Activated T-cell treated with anti-CD3 and anti-CD28 coated beads for 1 hour (primary cell): ENCODE results near the gene YIPF1.
A peak's percentile ranks its signal among the peaks of the same experiment; 100 is the strongest.
"Not testable (repeated sequence)": the region's sequence is repeated elsewhere in the genome, so short reads cannot be mapped to it uniquely, and the experiment has no call there.

ENCODE experiments used
- DNase-seq: peaks from one replicate; pipeline ENCODE4 v3.0.0-alpha.2; 2020; ENCODE audit warnings: low read depth

YIPF1 gene

DNA sequence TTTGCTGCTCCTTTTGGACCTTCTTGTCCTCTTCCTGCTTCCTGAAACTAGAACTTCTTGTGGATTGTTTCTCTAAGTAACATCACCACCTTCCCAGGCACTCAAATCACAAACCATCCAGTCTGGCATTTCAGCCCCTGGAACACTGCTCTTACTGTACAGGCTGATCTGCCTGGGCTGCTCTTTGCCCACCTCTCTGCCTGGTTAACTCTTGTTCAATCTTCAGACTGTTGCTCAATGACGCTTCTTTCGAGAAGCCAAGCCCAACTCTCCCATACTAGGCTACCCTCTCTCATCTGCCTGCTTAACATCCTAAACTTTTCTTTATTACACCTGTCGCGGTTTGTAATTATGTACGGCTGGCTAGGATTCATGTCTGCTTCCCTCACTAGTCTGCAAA is 5.0 kb upstream of the YIPF1 start:
- DNase-seq = no peak

DNA sequence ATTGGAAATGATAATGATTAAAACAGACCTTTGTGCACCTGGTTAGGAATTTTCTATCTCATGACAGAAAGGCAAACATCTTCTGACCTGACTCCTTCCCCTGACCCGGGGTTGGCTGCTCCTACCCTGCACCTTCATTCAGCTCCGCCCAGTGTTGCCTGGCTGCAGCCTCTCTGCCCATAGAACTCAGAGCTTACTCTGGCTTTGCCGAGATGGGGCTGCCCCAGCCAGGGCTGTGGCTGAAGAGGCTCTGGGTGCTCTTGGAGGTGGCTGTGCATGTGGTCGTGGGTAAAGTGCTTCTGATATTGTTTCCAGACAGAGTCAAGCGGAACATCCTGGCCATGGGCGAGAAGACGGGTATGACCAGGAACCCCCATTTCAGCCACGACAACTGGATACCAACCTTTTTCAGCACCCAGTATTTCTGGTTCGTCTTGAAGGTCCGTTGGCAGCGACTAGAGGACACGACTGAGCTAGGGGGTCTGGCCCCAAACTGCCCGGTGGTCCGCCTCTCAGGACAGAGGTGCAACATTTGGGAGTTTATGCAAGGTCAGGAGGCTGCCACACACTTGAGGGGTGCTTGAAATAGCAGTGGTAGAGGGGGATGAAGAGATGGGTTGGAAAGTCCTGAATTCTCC is 4.5 kb upstream of the YIPF1 start, which contains the start of gene DIO1:
Gene DIO1 (plus strand): TSS at position 189 of the 638 bp plus-strand sequence. CDS start 24 bp downstream, at position 213.
- no peak for DNase-seq

DNA sequence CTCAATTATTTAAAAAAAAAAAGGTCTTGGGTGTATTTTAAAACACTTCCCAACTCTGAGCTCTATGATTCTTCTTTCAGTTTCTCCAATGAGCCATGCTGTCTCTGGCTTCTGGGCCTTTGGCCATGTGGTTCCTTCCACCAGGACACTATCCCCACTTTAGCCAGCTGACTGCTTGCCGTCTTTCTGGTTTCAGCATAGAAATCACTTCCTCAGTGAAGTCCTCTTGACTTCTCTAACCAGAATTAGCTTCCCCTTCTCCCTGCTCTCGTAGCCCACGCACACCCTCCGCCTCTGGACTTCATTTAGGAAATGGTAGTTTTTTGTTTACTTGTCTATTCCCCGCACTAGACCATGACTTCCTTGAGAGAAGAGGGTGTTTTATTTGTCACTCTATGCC is 3.3 kb upstream of the YIPF1 start:
- DNase-seq = no peak

DNA sequence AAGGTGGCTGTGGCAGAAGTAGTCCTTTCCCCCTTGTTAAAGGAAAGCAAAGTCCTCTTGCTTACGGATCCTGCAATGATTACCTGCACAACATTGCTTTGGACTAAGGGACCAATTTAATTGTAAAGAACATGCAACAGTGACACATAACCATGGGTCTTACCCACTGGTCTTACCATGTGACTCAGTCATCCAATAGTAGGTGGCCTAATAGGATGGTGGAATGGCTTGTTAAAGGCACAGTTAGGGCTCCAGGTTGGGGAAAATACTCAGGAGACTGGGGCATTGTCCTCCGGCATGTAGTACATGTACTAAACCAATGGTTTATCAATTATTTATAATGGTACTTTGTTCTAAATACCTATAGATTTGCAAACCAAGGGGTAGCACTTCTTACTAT is 2.1 kb upstream of the YIPF1 start:
- no peak for DNase-seq

DNA sequence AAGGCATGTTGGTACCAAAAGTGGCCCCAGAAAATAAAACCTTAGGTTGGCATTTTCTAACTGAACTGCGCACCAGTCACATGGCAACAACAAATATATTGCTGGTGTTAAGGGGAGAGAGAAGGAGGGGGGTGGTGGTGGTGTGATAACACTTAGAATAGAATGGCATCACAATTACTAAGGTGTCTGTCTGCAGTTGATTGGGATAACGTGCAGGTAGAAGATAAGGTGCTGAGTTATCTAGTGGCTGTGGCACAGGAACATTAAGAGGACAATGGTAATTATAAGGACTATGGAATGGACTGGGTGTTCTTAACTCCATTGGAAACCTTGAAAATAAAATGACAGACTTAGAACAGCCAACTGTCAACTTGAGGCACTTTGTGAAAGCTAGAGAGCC is 1.4 kb upstream of the YIPF1 start:
- no peak for DNase-seq

DNA sequence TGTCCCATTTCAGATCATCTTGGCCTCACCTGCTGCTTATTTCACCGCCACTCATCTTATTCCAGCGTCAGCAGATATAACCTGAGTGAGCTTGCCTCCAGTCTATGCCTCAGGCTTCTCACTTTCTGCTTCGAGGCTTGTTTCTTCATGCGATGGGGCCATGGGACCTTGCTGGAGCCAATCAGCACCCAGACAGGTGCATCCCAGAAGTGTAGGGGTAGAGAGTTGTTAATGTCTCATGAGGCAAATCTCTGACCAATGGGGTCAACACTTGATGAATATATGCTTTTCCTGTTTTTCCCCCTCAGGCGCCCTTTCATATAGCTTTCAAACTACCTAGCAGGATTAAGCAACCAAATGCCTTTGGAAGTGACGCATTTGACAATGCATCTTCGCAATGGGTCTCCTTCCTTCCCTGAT is 935 bp upstream of the YIPF1 start:
- DNase-seq = no peak

DNA sequence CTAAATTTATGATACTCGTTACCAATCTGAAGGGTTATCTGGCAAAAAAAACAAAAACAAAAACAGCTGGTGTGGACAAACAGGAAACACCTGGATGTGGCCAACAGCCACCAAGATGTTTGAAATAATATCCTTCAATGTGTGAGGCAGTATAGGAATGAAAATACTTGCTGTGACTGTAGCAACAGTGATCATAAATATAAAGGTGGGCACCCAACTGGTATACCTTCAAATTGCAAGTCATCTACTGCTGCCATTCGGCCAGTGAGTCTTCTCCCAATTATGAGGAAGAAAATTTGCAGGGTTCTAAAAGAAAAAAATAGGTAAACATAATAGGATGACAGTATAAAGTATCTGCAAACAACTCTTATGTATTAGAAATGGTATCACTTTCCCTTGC is 916 bp downstream of the YIPF1 start:
- no peak for DNase-seq

DNA sequence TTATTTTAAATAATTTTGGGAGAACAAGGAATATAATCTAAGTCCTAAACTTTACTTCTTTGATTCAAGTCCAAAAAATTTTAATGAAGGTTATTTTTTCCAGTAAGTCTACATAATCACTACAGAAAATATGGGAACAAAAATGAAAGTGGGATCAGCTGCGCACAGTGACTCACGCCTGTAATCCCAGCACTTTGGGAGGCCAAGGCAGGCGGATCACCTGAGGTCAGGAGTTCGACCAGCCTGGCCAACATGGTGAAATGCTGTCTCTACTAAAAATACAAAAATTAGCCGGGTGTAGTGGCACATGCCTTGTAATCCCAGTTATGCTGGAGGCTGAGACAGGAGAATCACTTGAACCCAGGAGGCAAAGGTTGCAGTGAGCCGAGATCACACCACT is 6.0 kb downstream of the YIPF1 start:
- not testable (repeated sequence) for DNase-seq

DNA sequence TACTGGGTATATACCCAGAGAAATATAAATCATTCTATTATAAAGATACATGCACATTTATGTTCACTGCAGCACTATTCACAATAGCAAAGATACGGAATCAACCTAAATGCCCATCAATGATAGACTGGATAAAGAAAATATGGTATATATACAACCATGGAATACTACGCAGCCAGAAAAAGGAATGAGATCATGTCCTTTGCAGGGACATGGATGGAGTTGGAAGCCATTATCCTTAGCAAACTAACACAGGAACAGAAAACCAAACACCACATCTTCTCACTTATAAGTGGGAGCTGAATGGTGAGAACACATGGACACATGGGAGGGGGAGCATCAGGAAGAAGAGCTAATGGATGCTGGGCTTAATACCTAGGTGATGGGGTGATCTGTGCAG is 7.7 kb downstream of the YIPF1 start:
- DNase-seq = not testable (repeated sequence)

DNA sequence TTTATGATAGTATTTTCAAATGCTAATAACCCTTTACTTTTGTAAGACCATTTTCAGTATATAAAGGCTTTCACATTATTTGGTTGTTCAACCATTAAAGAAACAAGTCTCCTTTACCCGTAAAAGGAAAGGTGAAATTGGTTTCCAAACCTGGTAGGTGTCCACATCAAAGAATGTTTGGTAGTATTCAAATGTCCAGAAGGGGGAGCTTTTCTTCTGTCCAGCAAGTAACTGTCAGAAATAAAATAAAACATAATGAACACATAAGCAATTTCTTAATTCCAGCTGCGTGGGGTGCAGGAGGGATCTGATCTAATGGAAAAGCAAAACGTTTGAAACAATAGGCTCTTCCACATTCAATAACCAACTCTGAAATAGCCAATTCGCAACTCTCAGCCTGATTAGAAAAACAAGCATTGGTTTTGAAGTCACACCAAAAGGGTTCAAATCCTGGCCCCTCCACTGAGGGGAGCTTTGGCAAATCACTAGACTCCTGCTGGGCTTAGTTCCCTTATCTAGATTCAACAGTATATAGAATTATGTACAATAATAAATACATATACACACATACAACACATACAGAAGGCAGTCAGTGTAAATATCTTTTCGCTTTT is 11.0 kb downstream of the YIPF1 start:
- DNase-seq = no peak

DNA sequence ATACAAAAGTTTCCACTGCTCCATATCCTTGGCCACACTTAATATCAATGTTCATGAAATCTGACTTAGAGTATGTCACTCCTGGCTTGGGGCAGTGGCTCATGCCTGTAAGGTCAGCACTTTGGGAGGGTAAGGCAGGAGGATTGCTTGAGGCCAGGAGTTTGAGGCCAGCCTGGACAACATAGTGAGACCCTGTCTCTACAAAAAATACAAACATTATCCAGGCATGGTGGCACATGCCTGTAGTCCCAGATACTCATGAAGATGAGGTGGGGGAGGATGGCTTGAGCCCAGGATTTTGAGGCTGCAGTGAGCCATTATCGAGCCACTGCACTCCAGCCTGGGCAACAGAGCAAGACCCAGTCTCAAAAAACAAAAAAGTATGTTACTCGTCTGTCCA is 14.4 kb downstream of the YIPF1 start:
- DNase-seq = not testable (repeated sequence)

DNA sequence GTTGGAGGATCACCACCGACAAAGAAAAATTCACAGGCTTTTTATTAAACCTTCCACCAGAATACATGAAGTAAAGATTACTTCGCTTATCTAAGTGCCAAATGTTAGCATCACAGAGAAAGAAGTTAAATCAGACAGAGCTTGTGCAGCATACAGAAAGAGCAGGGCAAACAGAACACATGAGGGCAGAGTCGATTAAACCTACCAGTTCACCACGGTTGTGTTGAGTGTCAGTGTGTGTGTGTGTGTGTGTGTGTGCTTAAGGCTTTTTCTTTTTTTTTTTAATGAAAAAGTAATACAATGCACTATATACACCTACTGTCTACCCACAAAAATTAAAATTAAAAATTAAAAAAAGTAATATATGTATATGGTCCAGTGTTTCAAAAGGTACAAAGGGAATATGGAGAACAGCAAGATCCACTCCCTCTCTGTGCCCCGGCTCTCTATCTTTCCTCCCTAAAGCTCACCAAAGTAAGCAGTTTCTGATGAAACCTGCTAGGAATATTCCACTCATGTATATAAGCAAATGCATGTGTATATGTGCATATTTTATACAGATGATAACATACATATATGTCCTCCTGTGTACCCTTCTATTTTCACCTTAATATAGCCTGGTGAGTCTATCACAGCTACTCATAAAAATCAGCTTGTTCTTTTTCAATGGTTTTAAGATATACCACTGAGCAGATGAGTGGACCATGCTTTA is 17.7 kb downstream of the YIPF1 start:
- DNase-seq = no peak

DNA sequence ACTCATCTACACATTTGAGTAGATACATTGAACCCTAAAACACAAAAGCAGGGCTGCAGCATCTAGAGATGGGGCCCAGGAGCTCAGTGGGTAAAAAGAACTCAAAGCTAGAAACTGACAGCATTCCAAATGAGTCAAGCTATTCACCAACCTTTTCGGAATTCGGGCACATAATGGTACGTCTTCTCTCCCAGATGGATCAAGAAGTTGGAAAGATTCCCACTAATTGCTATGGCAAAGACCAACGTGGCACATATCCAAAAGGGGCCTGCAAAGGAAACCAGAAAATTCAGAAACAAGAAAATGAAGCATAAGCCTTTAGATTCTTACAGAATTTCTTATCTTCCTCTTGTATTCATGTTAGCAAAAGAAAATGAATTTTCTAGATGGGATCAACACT is 18.4 kb downstream of the YIPF1 start:
- DNase-seq = no peak

DNA sequence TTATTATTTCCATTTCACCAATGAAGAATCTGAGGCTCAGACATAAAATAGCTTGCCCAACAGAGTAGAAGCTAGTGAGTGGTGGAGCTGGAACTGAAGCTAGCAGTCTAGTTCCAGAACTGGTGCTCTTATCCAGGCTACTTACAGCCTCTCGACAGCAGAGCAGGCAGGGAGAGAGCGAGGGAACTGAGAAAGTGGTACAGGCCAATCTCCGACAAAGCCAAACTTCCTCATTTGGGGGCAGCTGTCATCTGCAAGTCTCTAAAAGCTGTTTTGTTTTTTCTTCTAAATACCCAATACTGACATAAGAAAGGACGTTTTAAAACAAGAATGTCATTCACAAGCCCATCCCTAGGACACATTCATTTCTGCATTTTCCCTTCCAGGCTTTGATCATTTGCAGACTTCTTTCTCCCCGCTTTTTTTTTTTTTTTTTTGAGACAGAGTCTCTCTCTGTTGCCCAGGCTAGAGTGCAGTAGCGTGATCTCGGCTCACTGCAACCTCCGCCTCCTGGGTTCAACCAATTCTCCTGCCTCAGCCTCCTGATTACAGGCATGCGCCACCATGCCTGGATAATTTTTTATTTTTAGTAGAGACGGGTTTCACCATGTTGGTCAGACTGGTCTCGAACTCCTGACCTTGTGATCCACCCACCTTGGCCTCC is 20.0 kb downstream of the YIPF1 start:
- no peak for DNase-seq

DNA sequence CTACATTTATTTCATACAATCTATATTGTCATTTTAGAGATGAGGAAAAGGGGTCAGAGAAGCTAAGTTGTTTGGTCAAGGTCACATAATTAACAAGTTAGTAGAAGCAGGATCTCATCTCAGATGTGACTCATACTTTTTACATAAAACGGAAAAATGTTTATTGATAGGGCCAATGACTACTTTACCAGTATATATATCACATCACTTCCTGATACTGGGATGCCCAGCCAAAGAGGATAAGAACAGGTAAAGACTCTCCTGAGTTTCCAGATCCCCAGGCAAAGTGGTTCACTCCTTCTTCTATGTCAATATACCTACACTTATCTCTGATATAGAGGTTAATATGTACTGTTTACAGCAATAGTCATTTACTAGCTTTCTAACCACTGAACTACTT is 21.0 kb downstream of the YIPF1 start:
- no peak for DNase-seq

DNA sequence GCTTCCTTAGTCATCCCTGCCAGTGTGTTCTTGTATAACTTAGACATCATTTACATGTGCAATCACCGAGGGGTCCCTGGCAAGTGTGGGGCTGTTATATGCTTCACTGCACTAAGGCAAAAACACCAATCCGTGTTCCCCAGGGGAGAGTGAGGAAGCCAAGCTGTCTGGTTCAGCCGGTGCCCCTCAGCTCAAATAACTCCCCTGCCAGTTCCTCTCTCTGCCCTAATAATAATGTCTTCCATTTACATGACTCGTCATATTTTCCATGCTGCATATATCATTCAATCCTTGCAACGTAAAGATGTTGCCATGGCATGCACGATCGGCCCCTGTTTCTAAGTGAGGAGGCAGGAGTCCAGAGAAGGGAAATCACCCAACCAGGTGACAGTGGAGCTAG is 27.1 kb downstream of the YIPF1 start:
- DNase-seq = no peak

DNA sequence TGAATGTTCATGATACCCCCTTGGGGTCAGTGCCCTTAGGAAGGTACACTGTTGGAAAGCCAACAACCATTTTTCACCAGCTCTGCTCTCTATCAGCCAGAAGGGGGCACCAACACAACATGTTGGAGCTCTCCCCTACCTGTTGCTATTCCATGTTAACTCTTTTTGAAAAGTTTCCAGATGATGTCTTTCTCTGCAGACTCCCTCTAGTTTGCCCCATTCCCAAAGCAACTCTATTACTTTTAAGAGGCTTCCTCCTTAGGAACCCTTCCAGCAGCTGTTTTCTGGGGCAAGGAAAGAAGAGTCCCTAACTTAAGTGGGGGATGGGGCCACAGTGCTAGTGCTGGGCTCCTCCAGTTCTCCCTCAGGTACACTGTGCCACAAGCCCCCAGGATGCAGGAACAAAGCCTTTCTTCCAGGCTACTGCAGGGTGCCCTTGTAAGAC is 28.6 kb downstream of the YIPF1 start:
- DNase-seq = peak; percentile 24

DNA sequence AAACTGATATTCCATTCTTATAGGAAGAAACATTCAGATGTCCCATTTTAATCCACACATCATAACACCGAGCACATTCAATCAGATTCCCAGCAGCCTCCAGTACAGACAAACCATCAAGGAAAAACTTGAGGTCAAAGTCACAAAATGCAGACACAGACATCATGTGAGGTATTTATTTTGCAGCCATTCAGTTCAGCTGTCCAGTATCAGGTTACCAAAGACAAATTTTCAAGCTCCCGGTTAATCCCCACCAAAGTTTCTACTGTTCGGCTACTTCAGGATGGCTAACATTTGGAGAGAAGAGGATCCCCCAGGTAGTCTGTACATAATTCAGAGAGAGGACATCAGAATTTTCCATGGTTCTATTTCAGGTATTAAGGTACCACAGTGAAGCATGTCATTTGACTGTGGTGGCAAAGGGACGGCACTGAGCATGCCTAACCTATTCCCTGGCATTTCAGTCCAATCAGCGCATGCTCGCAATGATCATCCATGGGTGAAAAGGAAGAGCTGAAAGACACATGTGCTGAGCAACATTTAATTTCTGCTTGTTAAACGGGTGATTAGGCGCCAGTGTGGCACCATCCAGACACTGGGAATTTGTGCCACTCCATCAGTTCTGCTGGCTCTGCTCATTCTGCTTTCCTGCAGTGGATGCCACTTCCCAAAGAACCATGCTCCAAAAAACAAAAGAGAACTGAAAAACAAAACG is 37.9 kb downstream of the YIPF1 start:
- DNase-seq = no peak

DNA sequence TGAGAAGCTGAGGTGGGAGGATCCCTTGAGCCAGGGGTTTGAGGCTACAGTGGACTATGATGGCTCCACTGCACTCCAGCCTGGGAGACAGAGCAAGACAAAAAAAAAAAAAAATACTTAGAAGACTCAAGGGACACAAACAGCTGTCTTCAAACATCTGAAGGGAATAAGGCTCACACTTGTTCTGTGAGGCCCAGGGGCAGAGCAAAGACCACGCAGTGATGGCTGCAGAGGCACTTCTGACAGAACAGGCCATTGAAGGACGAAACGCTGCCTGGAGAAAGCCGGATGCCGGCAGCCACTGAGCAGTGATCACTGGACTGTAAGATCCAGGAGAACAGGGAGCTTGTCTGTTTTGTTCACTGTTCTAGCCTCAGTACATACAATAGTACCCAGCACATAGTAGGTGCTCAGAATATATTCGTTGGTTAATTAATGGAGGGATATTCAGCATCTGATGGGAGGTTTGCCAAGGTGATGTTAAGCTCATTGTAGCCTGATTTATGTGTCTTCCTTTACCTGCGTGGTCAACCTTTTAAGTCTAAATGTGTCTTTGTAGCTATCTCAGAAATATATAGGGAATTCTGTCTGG is 39.4 kb downstream of the YIPF1 start:
- no peak for DNase-seq

DNA sequence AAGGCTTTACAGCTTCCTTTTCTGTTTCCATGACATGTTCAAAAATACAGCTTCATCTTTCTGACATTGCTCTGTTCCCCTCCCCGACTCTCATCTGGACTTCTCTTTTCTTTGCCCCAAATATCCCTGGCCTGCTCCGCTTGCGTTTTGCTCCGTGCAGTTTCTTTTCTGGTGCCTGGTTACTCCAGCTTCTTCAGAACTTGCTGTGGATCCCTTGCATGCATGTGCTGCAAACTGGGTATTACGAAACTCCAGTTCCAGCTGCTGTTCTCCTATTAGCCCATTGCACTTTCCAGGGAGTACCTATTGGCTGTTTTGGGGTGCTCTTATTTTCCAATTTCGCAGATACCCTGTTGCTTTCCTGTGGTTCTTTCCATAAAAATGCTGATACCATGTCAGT is 41.6 kb downstream of the YIPF1 start:
- no peak for DNase-seq

DNA sequence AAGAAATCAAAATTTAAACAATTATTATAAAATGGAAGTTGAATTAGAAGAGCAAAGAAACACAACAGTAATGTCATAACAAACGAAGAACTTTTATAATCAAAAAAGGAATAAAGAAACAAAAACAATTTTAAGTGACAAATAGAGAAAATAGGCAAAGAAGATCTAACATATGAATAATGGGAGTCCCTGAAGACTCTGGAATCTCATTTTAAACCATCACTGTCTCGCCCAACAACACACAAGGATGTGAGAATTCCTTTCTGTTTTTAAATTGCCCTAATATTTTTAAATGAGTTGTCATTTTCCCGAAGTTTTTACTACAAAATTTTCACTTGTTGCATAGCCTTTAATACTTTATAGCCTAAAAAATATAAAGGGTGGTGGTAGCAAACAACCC is 47.2 kb downstream of the YIPF1 start:
- no peak for DNase-seq

DNA sequence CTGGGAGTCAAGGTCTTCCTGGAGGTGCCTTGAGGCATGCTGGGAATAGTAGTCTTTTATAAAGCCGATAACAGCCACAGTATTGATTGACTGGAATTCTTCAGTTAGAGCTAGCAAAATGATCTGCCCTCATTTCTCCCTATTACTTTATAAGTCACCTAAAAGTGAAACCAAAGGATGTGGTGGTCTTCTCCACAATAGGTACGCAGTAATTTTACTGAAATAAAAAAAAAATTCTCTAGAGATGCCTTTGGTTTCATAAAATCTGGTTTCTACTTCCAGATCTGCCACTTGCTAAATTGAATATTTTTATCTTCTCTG is 51.0 kb downstream of the YIPF1 start:
- no peak for DNase-seq
